Activated T-cell treated with anti-CD3 and anti-CD28 coated beads, Interleukin-2, amount 50 U/mL, for 48 hours (primary cell): ENCODE results near the gene MAN1C1.
A peak's percentile ranks its signal among the peaks of the same experiment; 100 is the strongest.
"Not testable (repeated sequence)": the region's sequence is repeated elsewhere in the genome, so short reads cannot be mapped to it uniquely, and the experiment has no call there.

Experiments used
- DNase-seq, 2 experiments: peaks; one replicate each; pipeline ENCODE4 v3.0.0-alpha.2; 2020

The MAN1C1 gene

DNA sequence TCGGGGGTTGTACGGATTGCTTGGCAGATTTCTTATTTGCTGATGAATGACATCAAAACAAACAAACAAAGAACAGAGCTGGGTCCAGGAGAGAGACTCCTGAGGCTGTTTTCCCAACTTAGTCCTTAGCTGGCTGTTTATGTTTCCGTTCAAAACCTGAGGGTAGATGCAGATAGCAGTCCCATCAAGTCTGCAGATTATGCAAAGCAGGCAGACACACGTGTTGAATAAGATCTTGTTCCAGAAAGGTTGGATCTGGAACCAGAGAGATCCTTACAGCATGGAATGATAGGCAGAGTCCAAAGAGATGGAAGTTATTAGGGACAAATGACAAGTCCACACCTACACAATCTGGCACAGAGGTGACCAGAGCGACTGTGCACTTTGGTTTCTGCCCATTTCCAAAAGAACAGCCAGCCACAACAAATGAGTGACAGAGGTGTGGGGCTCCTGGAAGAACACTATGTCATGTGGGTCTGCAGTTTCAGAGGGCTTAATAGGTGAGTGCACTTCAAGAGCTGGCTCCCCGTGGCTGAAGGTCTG is 65.5 kb downstream of the MAN1C1 start:
- no peak for DNase-seq

DNA sequence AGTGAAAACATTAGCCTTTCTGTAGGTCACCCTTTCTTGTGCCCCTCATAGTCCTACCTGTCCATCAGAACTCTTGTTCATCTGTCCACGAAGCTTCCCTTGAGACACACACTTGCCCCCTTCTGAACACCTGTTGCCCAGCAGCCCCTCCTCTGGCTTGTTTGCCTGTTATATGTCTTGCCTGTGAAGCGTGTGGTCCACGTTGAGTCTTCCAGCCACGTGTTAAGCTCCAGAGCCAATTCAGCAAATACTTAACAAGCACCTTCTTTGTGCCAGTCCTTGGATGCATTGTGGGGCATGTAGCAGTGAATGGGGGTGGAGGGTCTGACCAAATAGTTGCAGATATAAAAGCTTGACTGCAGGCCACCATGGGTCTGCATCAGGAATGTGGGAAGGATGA is 66.6 kb downstream of the MAN1C1 start:
- no peak for DNase-seq

DNA sequence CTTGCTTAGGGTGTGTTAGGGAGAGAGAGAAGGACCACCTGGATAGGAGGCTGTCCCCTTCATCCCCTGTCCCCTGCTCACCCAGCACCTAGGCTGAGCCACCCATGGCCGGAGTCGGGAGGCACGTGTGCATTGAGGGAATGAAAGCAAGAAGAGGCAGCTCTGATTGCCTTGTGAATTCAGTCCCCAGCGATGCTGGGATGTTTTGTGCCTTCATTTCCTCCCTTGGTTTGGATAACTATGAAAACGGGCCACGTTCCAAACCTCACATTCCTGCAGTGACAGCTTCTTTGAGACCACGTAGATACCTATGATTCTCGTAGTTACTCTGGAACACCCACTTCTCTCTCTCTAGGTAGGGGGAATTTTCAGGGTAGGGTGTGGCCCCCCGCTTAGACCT is 67.1 kb downstream of the MAN1C1 start:
- no peak for DNase-seq

DNA sequence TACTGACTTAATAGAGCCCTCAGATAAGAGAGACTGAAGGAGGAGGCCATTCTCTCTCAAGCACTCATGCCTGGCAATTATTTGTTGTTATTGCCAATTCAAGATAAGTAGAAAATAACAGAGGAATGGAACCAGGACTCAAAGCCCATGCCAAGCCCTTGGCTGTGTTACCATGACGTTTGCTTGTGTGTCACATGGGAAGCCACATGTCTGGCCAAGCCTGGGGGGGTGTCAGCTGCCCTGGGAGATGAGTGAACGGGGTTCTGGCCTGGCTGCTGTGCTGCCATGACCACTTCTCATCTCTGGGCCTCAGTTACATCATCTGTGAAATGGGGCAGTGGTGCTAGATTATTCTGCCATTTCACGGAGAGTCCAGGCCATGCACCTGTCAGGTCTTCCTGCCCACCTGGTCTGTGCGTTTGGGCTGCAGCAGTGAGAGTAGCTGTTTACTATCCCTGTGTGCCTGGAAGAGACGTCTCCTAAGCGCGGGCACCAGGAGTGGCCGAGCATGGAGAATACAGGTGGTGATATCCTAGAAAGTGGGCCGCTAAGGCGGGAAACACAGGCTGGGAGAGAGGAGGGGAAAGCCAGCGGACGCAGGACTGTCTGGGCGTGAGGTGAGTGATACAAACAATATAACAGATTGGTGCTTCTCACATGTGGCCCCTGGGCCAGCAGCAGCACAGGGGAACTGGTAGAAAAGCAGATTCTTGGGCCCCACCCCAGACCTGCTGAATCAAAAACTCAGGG is 67.8 kb downstream of the MAN1C1 start:
- DNase-seq = no peak

DNA sequence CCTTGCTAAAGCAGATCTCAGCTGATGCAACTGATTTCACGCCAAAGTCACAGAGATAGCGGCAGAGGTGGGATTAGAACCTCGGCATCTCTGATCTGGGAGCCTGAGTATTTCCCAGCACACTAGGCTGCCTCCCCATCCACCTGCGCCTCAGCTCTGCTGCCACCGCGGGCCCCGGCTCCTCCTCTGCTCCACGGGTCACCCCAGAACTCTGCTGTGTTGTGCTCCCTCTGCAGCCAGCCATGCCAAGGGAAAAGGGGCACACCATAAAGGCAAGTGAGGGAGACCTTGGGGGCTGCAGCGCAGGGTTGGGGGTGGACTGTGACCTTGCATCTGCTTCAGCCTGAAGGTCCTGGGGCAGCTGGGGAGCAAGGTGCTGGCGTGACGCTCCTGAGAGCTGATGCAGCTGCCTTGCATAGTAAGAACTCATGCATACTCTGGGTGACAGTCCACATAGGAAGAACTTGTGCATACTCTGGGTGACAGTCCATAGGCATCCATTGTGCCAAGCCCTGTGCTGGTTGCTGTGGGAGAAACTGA is 68.7 kb downstream of the MAN1C1 start:
- no peak for DNase-seq

DNA sequence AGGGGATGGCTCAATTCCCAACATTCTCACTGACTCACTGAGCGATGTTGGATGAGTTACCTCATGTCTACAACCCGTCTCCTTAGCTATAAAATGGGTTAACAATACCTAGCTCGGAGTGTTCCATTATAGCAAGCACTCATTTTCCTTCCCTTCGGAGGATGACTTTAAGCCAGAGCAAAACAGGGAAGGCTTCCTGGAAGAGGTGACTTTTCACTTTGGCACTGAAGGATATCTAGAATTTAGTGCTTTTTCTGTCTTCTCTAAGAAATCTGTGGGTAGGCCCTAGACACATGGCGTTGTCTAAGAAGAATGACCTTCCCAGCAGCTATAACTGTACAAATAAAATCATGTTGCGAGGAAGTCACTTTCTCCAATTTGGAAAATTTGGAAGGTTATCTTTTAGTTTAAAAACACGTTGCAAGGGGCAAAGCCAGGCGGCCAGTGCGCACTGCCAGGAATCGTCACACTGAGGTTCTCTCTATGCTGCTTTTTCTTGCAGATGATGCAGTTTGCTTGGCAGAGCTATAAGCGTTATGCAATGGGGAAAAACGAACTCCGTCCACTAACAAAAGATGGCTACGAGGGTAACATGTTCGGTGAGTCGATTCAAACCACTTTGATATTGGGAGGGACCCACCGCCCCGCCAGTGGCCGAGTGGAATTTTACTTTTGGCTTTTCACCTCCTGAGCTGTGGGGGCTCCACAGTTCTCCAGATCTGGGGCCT is 69.5 kb downstream of the MAN1C1 start:
- no peak for DNase-seq

DNA sequence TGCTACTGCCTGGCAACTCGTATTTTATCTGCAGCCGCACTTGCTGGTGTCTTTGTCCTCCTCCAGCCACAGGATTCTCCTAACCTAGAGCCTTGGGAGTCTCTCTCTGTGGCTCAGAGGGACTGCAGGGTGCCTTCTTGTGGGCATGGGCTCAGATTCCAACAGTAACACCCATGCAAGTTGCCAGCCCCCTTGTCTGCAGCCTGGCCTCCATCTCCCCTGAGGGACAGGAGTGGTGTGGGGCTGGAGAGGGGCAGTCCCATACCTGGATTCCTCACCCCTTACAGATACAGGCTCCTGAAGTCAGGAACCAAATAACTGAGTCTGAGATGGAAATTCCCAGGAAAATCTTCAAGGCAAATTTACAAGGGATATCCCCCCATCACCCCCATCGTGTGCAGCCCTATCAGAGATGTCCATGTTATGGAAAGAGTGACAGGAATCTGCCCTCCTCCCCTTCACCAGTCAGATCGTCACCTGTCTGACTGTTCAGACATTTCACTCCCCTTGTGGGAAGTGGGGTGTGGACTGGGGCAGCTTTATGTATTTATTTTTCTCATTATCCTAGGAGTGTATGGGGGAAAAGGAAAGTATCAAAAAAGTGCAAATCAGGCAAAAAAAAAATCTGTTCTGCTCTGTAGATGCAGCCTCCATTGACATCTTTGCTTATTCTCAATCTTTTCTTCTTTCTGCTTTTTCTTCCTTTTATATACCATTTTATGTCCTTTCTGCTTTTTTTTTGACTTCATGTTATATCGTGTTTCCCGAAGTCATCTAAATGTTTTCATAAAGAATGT is 70.8 kb downstream of the MAN1C1 start:
- DNase-seq = no peak

DNA sequence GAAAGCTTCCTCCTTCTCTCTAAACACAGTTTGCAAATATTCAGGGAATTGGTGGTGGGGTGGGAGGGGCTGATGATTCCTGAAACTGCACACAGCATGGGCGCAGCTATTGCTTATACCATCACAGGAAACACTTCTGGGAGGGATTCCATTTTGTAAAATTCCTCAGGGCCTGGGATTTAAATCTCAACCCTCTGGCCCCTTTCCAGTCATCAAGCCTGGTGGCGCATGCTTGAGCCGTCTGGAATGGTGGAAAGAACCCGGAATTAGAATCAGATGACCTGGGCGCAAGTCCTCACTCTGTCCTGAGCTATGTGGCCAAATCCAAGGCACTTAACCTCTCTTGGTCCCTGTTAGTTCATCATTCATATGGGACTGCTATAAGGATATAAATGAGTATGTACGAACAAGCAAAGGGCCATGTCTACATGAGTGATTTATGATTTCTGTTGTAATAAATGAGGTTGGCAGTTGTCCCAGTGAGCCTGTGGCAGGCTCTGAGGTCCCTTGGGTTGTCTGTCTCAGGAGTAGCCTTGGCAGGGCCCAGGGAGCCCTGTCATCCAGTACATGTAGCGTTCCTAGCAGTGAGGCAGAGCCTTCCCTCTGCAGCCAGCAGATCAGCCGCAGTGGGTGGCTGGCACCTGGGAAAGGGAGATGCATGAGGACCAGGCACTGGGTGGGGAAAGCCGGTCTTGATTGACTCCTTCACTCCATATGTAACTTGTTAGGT is 72.0 kb downstream of the MAN1C1 start:
- DNase-seq = no peak

DNA sequence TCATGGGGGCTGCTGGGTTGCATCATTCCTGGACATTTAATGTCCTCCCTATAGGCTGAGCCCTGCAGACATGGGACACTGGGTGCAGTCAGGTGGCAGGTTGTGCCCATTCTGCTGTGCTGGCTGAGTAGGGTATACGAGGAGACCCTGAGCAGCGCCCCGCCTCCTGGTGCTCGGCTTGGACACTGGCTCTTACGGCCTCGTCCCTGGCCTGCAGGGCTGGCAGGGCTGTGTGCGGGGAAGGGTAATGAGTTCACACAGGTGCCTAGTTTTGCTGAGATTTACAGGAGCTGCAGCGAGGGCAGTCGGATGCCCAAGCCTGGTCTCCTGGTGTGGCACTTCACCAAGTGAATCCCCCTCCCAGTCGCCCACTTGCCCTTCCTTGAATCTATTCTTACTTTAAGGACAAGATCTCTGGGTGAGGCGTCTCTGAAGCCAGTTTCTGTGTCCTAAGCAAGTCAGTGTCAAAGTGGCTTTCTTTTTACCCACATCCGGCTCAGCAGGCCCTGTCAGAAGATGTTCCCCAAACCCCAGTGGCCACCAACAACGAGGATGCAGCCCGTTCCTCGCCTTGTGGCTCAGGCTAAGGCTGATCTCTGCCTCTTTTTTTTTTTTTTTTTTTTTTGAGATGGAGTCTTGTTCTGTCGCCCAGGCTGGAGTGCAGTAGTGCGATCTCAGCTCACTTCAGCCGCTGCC is 73.2 kb downstream of the MAN1C1 start:
- DNase-seq = no peak

DNA sequence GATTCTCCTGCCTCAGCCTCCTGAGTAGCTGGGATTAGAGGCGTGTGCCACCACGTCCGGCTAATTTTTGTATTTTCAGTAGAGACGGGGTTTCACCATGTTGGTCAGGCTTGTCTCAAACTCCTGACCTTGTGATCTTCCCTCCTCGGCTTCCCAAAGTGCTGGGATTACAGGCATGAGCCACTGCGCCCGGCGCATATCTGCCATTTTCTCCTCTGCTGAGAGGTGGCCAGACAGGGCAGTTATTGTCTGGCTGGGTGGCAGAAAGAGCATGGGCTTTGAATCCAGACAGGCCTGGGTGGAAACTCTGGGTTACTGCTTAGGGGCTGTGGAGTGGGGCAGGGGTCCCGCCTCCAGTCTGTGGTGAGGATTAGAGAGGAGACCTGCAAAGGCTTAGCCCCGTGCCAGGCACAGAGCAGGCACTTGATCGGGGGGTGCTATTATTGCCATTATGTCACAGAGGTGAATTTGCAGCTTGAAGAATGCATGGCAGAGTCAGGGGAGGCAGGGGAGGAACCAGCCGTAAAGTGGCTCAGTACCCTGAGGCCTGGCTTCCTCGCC is 73.9 kb downstream of the MAN1C1 start:
- DNase-seq = no peak

DNA sequence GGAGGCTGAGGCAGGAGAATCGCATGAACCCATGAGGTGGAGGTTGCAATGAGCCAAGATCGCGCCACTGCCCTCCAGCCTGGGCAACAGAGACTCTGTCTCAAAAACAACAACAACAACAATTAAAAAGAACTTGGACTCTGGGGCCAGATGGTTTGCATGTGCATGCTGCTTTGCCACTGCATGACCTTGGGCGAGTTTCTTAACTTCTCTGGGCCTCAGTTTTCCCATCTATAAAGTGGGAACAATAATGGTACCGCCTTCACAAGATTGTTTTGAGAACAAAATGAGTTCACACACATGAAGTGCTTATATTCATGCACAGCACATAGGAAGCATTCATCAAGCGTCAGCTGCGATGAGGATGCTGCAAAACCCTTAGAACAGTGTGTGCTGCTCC is 74.6 kb downstream of the MAN1C1 start:
- no peak for DNase-seq

DNA sequence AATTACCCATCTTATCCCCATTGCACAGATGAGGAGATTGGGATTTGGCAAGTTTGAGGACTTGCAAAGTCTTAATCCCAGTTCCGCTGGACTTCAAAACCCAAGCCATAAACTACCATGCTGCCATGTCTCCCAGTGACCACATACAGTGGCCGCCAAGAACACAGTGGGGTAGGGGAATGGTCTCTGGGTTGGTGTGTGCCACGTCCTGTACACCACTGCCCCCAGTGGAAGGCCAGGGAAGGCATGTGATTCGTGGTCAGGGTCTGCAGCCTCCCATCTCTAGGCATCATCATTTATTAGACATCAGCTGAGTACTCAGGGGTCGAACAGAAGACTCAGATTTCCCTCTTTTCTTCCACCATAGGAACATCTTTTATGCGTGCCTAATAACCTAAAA is 76.0 kb downstream of the MAN1C1 start:
- DNase-seq = peak in 1 of 2 experiments; percentile 55

DNA sequence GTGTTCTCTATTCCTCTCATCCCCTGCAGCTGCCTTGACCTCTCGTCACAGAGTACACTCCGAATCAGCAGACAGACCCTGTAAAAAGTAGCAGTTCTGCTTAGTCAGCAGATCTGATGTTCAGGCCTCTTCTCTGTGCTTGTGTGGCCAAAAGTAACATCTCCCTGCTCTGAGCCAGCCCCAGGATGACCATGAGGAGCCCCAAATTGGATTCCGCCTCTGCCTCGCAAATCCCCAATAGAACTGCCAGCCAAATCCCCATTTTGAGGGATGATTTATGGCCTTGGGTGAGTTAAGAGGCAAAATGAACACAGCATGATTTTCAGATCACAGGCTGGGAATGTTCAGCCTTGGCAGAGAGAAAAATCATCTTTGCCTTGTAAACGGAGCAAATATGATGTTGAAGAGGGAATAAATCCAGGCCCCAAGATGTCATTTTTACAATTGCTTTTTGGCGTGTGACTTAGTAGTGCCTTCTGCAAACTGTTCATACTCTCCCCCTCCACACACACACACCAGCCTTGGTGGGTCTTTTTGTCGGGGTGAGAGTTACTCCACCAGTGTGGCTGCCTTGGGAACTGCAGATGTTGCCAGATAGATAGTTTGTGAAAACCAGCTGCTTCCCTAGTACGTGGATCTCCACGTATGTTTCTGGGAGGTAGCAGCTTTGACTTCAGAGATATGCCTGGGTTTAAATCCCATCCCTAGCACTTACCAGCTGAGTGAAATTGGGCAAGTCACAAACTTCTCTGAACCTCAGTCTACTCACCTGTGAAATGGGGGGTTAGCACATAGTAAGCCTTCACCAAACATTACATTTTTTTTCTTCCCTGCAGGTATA is 77.8 kb downstream of the MAN1C1 start:
- DNase-seq = no peak

DNA sequence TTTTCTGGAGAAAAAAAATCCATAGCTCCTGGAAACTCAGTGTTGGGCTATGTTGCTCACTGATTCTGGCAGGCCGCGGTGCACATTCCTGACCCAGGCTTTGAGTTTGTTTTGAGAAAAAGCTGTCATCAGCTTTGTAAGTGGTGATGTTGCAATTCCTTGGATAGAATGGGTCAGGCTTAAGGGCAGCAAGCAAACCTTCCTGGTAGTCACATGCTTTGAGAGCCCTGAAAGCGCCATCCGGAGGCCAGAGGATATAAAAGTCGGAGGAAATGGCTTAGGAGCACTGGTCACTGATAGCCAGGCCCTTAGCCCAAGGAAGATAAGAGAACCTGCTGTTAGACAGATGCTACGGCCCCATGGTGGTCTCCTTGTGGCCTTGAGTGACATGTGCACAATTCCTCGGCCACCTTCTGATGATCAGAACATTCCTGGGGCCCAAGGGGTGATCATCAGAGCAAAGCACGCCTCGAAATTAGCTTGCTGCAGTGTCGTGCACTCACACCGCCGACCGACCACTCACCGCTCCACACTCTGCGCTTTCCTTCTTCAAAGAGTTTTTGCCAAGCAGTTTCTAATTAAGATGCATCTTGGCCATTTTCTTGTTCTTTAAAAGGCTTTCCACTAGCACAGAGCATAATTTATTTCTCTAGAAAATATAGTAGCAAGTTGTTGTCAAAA is 78.6 kb downstream of the MAN1C1 start:
- DNase-seq = no peak

DNA sequence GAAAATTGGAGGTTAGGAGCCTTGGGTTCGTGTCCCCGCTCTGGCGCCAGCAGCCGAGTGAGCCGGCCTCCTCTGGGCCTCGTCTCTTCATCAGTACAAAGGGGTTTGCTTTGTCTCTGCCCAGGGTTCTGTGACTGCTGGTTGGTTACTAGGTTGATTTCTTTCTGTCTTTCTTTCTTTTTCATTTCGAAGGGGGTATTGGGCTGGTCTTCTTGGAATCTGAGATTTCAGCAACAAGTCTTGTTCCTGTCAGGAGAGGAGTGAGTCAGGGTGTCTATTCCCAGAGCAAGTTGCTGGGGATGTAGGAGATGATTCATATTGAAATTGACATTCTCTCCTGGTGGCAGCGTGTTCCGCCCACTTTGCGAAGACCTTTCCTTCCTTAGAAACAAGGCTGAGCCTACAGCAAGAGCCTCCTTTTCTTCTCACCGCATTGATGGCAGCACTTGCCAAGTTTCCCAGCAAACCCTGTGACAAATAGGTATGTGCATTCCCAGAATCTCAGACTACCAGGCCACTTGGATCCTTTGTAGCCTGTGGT is 79.2 kb downstream of the MAN1C1 start:
- DNase-seq = peak in 1 of 2 experiments; percentile 45

DNA sequence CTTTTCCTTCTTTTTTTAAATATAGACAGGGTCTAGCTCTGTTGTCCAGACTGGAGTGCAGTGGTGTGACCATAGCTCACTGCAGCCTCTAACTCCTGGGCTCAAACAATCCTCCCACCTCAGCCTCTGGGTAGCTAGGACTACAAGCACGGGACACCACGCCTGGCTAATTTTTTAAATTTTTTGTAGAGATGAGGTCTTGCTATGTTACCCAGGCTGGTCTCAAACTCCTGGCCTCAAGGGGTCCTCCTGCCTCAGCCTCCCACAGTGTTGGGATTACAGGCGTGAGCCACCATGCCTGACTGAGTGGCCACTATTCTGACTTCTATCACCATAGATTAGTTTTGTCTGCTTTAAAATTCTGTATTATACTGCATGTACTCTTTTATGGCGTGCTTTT is 80.1 kb downstream of the MAN1C1 start:
- DNase-seq = not testable (repeated sequence)

DNA sequence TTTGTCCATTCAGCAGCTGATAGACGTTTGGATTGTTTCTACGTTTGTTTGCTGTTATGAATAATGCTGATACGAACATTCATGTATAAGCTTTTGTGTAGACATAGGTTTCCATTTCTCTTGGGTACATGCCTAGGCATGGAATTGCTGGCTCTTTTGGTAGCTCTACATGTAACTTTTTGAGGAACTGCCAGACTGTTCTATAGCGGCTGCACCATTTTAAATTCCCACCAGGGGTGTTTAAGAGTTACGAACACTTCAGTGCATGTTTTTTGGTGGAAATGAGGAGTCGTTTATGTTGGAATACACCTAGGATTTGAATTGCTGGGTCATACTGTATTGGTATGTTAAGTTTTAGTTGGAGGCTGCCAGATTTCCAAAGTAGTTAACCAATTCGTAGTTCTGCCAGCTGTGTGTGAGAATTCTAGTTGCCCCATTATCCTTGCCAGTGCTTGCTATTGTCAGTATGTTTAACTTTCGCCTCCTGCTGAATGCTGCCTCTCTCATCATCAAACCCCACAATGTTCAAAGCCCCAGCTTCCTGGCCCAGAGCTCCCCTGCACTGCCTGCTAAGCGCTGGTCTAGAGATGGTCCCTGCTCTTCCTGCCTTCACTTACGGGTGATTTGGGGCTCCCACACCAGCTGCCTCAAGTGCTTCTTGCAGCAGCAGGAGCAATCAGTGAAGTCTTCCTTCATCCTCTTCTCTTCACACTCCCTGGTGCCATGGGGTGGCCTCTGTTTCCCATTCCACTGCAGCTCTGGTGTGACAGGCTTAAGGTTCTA is 81.0 kb downstream of the MAN1C1 start:
- peak in 1 of 2 experiments; percentile 40 for DNase-seq

DNA sequence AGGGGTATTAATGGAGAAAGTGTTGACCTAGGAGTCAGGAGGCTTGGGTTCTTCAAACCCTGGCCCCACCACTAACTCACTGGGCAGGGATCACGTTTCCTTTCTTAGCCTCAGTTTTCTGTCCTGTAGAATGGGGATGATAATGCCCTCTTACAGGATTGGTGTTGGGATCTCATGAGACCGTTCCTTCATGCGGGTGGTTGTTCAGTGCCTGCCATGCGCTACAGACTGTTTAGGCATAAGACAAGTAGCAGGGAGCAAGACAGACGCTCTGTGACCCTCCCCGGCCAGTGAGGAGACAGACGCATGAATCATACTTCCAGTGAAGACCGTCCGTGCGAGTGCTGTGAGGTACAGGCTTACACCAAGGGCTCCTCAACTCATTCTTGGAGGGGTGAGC is 81.7 kb downstream of the MAN1C1 start:
- peak in 1 of 2 experiments; percentile 67 for DNase-seq

DNA sequence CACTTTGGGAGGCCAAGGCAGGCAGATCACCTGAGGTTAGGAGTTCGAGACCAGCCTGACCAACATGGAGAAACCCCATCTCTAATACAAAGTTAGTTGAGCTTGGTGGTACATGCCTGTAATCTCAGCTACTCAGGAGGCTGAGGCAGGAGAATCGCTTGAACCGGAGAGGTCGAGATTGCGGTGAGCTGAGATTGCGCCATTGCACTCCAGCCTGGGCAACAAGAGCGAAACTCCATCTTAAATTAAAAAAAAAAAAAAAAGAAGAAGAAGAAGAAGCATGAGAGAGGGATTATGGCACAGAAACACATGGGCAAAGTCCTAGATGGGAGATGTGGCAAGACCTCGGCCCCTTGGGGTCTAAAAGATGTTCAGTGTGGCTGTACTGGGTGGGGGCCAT is 82.5 kb downstream of the MAN1C1 start:
- not testable (repeated sequence) for DNase-seq
